ENCODE measurements around the gene SLC28A2.

GRCh38 chr15:45307230-45307924 is 55.3 kb downstream of the SLC28A2 start:
- TF ChIP-seq CTBP1 (IDR thresholded peaks at IDR 0.05; ENCODE audit: borderline replicate concordance) (no peak), ZNF830 (CRISPR knock-in tag; IDR thresholded peaks at IDR 0.05) (no peak), ELK1 (CRISPR knock-in tag; IDR thresholded peaks at IDR 0.05) (no peak), ARID1B (IDR thresholded peaks at IDR 0.05) (no peak)
